BJ (cell line): ENCODE results near the gene SBSN. TPM values are rescaled to one million over a fixed set of nuclear protein-coding genes. Genes with fewer than 3 reads are reported as not detected.

ENCODE experiments used
- CTCF ChIA-PET: fragments of 350-600 bp; formaldehyde crosslinking; extraction: SDS; loops from one replicate; lab custom pipeline; 2021; ENCODE audit warnings: antibody characterized with exemption, inconsistent platforms; lab: Yijun Ruan, JAX
- POLR2A ChIA-PET: fragments of 300-600 bp; sonication (Branson Sonifier 250); formaldehyde crosslinking; extraction: SDS; loops from one replicate; lab custom pipeline; 2021; ENCODE audit warnings: antibody characterized with exemption; lab: Charles Lee
- DNase-seq: peaks from one replicate; pipeline ENCODE4 v3.0.0-alpha.2; 2011; ENCODE audit warnings: low read depth
- H3K27me3 ChIP-seq: 2 replicates; pipeline ENCODE4 v1.6.0; 2011; ENCODE audit warnings: low read length; ENCODE audit not compliant: control insufficient read depth, insufficient read depth
- H3K36me3 ChIP-seq: 2 replicates; pipeline ENCODE4 v1.5.1; 2011; ENCODE audit warnings: low read length; ENCODE audit not compliant: control insufficient read depth, insufficient read depth
- H3K4me3 ChIP-seq: 2 replicates; pipeline ENCODE4 v1.5.1; 2011; ENCODE audit warnings: low read depth, mild to moderate bottlenecking, control low read depth, low read length
- CTCF ChIP-seq: IDR thresholded peaks from 2 replicates; pipeline ENCODE4 v1.5.1; 2011; ENCODE audit warnings: low read depth, mild to moderate bottlenecking, control low read depth, inconsistent platforms, low read length, moderate library complexity; ENCODE audit not compliant: insufficient read depth
- polyA plus RNA-seq: library from polyadenylated mRNA; depleted of rRNA; stranded (reverse); fragments of >200 nt; gene quantifications from 2 replicates; pipeline ENCODE4 v1.2.3, GENCODE V29; 2011

Gene SBSN
- polyA plus RNA-seq, 1 experiment, result 1.6 TPM

DNA sequence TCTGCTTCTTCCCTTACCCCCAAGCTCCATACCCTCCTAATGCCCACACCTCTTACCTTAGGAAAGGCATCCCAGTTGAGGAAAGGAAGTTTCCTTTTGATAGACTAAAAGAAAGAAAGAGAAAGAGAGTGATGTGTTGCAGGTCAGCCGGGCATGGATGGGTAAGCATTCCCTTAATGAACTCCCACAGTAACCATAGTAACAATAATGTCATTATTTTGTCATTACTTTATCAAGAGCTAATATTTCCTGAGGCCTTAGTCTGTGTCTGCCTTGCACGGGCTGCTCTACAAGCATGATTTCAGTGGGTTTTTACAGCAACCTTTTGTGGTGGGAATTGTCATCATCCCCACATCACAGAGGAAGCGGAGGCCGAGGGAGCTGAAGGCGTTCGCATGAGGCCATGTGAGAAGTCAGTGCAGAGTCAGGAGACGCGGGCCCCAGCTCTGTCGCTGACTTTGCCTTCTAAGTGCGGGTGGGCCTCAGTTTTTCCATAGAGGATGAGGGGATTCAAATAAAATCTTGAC is 40.4 kb downstream of the SBSN start:
- no peak for DNase-seq
- ChIA-PET CTCF (interaction anchor here (1.4 to 2.1 kb wide), 3 partner anchors 10 to 135 kb away, joined by 3 to 4 read pairs (median 4); no protein-coding TSS in a partner anchor), POLR2A (no interaction called here)
- peaks cover 6% of the 10 kb centered on the region for H3K27me3 ChIP-seq
- no peak for TF ChIP-seq CTCF
- H3K4me3 ChIP-seq, result no peak overlapping the region
- no peaks in the 10 kb centered on the region; the same call in 1 of the 2 replicates for H3K36me3 ChIP-seq

- no peak for TF ChIP-seq CTCF
These were observed 41.8 kb downstream of the SBSN start for GRCh38 chr19:35486268-35486708.

GRCh38 chr19:35484252-35485036 is 43.7 kb downstream of the SBSN start:
- CTCF ChIA-PET, result interaction anchor here (0.8 kb wide), 1 partner anchor 33 kb away, joined by 3 read pairs; no protein-coding TSS in a partner anchor
- 0 out of 2 replicates have a peak, but pooled peaks cover under 1% of the 10 kb centered on the region for H3K27me3 ChIP-seq
- POLR2A ChIA-PET, result no interaction called here
- no peak for TF ChIP-seq CTCF
- no peak overlapping the region for H3K4me3 ChIP-seq
- DNase-seq, result no peak
- H3K36me3 ChIP-seq, result no peaks in the 10 kb centered on the region; the same call in 1 of the 2 replicates

More at GRCh38 chr19:35486268-35486708, 41.8 kb downstream of the SBSN start:
- POLR2A ChIA-PET, result no interaction called here
- Histone ChIP-seq H3K4me3 (no peak overlapping the region), H3K36me3 (no peaks in the 10 kb centered on the region; the same call in 1 of the 2 replicates), H3K27me3 (peaks cover 6% of the 10 kb centered on the region)
- CTCF ChIA-PET, result interaction anchor here (0.6 to 2.1 kb wide), 8 partner anchors 9 to 173 kb away, joined by 3 to 11 read pairs (median 4); no protein-coding TSS in a partner anchor
- DNase-seq, result no peak

- H3K27me3 ChIP-seq, result no peaks in the 10 kb centered on the region
- ChIA-PET POLR2A (no interaction called here), CTCF (interaction anchor here (1.1 kb wide), 1 partner anchor 12 kb away, joined by 5 read pairs; no protein-coding TSS in a partner anchor)
- no peak for DNase-seq
- H3K4me3 ChIP-seq, result no peak overlapping the region
- H3K36me3 ChIP-seq, result no peaks in the 10 kb centered on the region; the same call in 1 of the 2 replicates
- no peak for TF ChIP-seq CTCF
These were observed 45.0 kb downstream of the SBSN start for GRCh38 chr19:35483089-35483488.
